Lower leg skin (tissue), 4 donors: Measurements from ENCODE around the gene EXTL2. TPM values are rescaled to one million over a fixed set of nuclear protein-coding genes. Genes with fewer than 3 reads are reported as not detected.

Experiments
- DNase-seq, 2 donors: peaks; one replicate each; pipeline ENCODE4 v3.0.0-alpha.2; 2019; ENCODE audit warnings: low spot score in 2 of 2
- H3K4me3 ChIP-seq: fragments of 200-600 bp; sonication (generic); 2 replicates; pipeline ENCODE4 v1.5.1; 2017; ENCODE audit warnings: mild to moderate bottlenecking, low read depth; ENCODE audit not compliant: poor library complexity, severe bottlenecking
- POLR2A ChIP-seq, 2 donors: fragments of 450-650 bp; IDR thresholded peaks; one replicate each; pipeline ENCODE4 v1.6.1; 2016 to 2017; ENCODE audit warnings: antibody characterized with exemption in 2 of 2, mild to moderate bottlenecking in 1 of 2, moderate library complexity in 1 of 2
- WGBS, 2 donors: methylation state at CpG; one replicate each; pipeline ENCODE4 v1.1.5; 2018; 5-methylcytosine and 5-hydroxymethylcytosine counted together
- intact Hi-C: fragments of 100-400 bp; cut with DNase I; formaldehyde crosslinking; loops from one replicate; pipeline ENCODE4 v1.15.0; 2023; ENCODE audit warnings: low total_unique reads
- total RNA-seq, 4 donors: library from RNA; depleted of rRNA; stranded (reverse); fragments of >200 nt; gene quantifications; one replicate each; pipeline ENCODE4 v1.1.0, GENCODE V29; 2016
- TF ChIP-seq, protein P1 (sequence below), 3 donors: fragments of 450-650 bp; IDR thresholded peaks; one replicate each; pipeline ENCODE4 v1.5.1; 2016; ENCODE audit warnings: antibody characterized with exemption in 3 of 3, mild to moderate bottlenecking in 3 of 3, moderate library complexity in 2 of 3

Gene EXTL2
- total RNA-seq, 4 donors from 2014 or later: 2.3 to 5.6 (median 4.2) TPM

DNA sequence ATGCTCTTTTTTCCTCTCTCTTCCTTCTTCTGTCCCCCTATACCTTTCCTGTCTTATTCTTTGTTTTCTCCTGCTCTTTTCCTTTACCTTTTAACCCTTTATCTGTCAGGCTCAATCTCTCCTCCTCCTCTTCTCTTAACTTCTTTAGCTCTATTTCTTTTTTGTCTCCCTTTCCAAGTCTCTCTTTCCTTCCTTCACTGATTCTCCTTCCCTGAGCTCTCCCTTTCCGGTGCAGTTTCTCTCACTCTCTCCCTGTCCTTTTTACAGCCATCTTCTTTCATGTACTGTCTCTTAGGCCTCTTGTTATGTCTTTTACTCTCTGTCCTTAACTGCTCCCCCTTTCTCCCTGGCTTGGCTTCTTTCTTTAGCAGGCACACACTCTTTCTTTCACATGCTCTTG, 13.2 kb upstream of the EXTL2 start:
- no peak for DNase-seq
- no peak overlapping the region for H3K4me3 ChIP-seq
- WGBS, 2 donors: 94 to 95% methylated on average over 1 of the region's 1 CpG
- no peak for TF ChIP-seq POLR2A (IDR thresholded peaks at IDR 0.05)
- TF ChIP-seq, protein P1, sequence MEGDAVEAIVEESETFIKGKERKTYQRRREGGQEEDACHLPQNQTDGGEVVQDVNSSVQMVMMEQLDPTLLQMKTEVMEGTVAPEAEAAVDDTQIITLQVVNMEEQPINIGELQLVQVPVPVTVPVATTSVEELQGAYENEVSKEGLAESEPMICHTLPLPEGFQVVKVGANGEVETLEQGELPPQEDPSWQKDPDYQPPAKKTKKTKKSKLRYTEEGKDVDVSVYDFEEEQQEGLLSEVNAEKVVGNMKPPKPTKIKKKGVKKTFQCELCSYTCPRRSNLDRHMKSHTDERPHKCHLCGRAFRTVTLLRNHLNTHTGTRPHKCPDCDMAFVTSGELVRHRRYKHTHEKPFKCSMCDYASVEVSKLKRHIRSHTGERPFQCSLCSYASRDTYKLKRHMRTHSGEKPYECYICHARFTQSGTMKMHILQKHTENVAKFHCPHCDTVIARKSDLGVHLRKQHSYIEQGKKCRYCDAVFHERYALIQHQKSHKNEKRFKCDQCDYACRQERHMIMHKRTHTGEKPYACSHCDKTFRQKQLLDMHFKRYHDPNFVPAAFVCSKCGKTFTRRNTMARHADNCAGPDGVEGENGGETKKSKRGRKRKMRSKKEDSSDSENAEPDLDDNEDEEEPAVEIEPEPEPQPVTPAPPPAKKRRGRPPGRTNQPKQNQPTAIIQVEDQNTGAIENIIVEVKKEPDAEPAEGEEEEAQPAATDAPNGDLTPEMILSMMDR (IDR thresholded peaks at IDR 0.05): no peak
- intact Hi-C loops: no loop called here

DNA sequence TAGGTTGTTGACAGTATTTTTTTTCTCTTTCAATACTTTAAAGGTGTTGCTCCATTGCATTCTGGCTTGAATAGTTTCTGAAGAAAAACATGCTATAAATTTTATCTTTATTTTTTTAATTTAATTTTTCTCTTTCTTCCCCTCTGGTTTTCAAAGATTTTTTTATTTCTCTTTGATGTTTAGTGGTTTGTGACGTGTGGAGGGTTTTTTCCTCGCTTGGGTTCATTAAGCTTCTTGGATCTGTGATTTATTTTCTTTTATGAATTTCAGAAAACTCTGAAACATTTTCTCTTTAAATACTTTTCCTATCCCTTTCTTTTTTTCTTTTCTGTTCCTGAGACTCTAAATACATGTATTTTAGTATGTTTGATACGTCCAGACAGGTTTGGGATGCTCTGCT, 10.5 kb upstream of the EXTL2 start:
- no peak overlapping the region for H3K4me3 ChIP-seq
- no peak for TF ChIP-seq POLR2A (IDR thresholded peaks at IDR 0.05)
- TF ChIP-seq, protein P1 (IDR thresholded peaks at IDR 0.05): no peak
- intact Hi-C loops: no loop called here
- DNase-seq: no peak
- 95 to 98% methylated on average over 3 of the region's 3 CpGs for WGBS, 2 donors

DNA sequence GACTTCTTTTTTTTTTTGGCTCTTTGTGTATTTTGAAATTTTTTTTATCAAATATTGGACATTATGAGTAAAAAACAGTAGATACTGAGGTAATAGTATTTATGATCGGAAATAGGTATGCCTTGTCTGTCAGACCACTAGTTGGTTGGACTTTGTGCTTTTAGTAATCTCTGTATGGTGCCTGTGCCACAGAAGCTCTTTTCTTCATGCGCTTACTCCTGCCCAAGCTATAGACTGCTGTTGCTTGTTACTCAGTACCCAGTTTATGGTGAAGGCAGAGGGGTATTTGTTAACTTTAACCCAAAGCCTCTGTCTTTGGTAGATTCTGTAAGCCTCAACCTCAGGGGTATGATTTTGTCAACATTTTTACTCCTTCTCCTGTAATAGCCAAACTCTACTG, 9.9 kb upstream of the EXTL2 start:
- no peak for DNase-seq
- H3K4me3 ChIP-seq: no peak overlapping the region
- TF ChIP-seq, protein P1 (IDR thresholded peaks at IDR 0.05): no peak
- WGBS, 2 donors: 92 to 96% methylated on average over 2 of the region's 2 CpGs
- intact Hi-C loops: no loop called here

DNA sequence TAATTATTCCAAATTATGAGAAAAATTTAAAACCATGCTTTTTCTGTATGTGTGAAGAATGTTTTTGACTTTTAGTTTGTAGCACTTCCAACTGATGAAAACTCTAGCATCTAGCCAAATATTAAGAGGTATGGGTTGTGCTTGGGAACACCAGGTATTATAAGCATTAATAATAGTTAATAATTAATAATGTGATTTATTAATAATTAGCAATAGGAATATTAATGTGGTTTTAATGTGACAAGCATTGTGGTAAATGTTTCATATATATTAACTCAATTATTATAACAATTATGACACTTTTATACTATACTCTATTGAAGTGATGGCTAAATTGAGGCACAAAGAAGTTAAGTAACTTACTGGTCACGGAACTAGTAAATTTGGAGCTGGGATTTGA, 9.1 kb upstream of the EXTL2 start:
- 92 to 100% methylated on average over 1 of the region's 1 CpG for WGBS, 2 donors
- H3K4me3 ChIP-seq: no peak overlapping the region
- TF ChIP-seq POLR2A (IDR thresholded peaks at IDR 0.05): no peak
- TF ChIP-seq, protein P1 (IDR thresholded peaks at IDR 0.05): no peak
- intact Hi-C loops: loop anchor here (2.0 kb wide), 1 partner anchor 63 kb away; no protein-coding TSS in a partner anchor
- no peak for DNase-seq

DNA sequence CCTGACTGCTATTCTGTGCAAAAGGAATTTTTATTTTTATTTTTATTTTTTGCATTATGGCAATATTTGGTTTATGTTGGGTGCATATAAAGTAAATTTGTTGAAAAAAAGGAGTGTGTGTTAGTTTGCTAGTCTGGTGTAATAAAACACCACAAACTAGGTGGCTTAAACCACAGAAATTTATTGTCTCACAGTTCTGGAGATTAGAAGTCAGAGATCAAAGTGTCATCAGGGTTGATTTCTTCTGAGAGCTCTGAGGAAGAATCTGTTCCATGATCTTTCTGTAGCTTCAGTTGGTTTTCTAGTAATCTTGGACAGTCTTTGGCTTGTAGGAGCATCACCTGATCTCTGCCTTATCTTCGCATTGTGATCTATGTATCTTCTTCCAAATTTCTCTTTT, 7.7 kb upstream of the EXTL2 start:
- intact Hi-C loops: loop anchor here (2.0 kb wide), 1 partner anchor 64 kb away; no protein-coding TSS in a partner anchor
- WGBS, 2 donors: 73 to 94% methylated on average over 1 of the region's 1 CpG
- H3K4me3 ChIP-seq: no peak overlapping the region
- no peak for TF ChIP-seq POLR2A (IDR thresholded peaks at IDR 0.05)
- TF ChIP-seq, protein P1 (IDR thresholded peaks at IDR 0.05): no peak
- DNase-seq: no peak

DNA sequence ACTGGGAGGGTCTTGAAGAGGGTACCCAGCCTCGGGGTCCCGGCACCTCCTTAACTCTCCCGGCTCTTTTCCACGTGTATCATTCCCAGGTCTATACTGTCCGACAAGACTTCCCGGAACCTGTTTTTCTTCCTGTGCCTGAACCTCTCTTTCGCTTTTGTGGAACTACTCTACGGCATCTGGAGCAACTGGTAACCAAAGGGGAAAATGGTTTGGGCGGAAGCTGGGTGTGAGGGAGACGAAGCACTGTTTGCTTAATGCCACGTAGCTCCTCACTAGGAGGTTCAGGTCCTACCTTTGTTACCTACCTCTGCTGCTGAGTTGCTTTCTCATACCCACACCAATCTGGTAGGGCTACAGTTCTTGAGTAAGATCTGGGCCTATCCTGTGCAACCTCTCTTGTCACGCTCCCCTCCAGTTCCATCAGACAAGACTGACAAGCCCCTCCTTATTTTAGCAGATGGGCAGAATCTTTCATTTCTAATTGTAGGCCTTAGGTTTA, 1.9 kb upstream of the EXTL2 start:
- peak in 1 of 2 donors; percentile 16 for DNase-seq
- 2% methylated on average over 12 of the region's 12 CpGs for whole genome bisulfite sequencing, 2 donors
- intact Hi-C loops: no loop called here
- peak overlapping the region; percentile 89 for H3K4me3 ChIP-seq
- TF ChIP-seq POLR2A (IDR thresholded peaks at IDR 0.05): no peak
- TF ChIP-seq, protein P1 (IDR thresholded peaks at IDR 0.05): no peak
